EH (cell line): ENCODE measurements around the gene PNLIPRP2.
A peak's percentile ranks its signal among the peaks of the same experiment; 100 is the strongest.

Experiments used
- DNase-seq: peaks from one replicate; pipeline ENCODE4 v3.0.0-alpha.2; 2015; ENCODE audit warnings: low read depth

Gene PNLIPRP2

GRCh38 chr10:116683821-116684220 lies 63.1 kb downstream of the PNLIPRP2 start:
- no peak for DNase-seq

GRCh38 chr10:116684781-116685180 lies 64.0 kb downstream of the PNLIPRP2 start:
- no peak for DNase-seq

- no peak for DNase-seq
Observed at GRCh38 chr10:116685807-116686206, 65.1 kb downstream of the PNLIPRP2 start.

GRCh38 chr10:116686632-116687031 lies 65.9 kb downstream of the PNLIPRP2 start:
- no peak for DNase-seq

- DNase-seq: no peak
Observed at GRCh38 chr10:116687633-116688032, 66.9 kb downstream of the PNLIPRP2 start.

- DNase-seq: peak; percentile 72
Observed at GRCh38 chr10:116688241-116688711, 67.5 kb downstream of the PNLIPRP2 start.

- no peak for DNase-seq
Observed at GRCh38 chr10:116688741-116689495, 68.2 kb downstream of the PNLIPRP2 start.

GRCh38 chr10:116689744-116690143 lies 69.0 kb downstream of the PNLIPRP2 start:
- no peak for DNase-seq

- no peak for DNase-seq
Observed at GRCh38 chr10:116690356-116691322, 69.9 kb downstream of the PNLIPRP2 start.

- no peak for DNase-seq
Observed at GRCh38 chr10:116691635-116692034, 70.9 kb downstream of the PNLIPRP2 start.

- no peak for DNase-seq
Observed at GRCh38 chr10:116692225-116692624, 71.5 kb downstream of the PNLIPRP2 start.

GRCh38 chr10:116694243-116694926 lies 73.6 kb downstream of the PNLIPRP2 start:
- DNase-seq: no peak
